HG03354 (cell line): ENCODE measurements around the gene EPHB3.

ENCODE experiments used
- ATAC-seq: cut with Tn5 transposase; IDR thresholded peaks from one replicate; pipeline ENCODE4 v1.9.1; 2021; ENCODE audit warnings: mild to moderate bottlenecking; ENCODE audit not compliant: unreplicated experiment, poor library complexity, severe bottlenecking

Gene EPHB3

DNA sequence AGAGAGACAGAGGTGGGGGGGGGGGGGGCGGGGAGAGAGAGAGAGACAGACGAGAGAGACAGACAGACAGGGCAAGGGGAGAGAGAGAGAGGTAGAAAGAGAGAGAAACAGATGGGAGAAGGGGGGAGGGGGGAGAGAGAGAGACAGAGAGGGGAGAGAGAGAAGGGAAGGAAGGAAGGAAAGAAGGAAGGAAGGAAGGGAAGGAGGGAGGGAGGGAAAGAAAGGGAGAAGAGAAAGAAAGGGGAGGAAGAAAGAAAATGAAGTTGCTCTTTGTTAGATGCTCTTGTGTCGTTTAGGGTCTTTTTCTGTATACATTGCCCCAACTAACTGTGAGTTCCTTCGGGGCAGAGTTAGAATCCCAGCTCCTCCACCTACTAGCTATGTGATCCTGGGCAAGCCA lies 19.0 kb upstream of the EPHB3 start:
- no peak for ATAC-seq

DNA sequence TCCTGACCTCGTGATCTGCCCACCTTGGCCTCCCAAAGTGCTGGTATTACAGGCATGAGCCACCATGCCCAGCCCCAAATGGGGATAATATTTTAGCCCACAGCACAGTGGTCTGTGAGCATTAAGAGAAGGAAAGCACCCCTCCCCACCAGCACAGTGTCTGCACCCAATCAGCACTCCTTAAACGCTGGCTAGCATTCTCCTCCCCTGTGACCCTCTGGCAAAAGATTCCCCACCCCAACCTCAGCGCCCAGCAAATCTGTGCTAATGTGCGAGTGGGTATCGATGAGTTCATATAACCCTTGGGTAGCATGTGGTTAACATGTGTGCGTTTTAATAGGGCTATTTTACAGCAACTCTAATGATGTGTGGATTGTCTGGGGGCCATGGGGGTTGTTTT lies 18.3 kb upstream of the EPHB3 start:
- no peak for ATAC-seq

DNA sequence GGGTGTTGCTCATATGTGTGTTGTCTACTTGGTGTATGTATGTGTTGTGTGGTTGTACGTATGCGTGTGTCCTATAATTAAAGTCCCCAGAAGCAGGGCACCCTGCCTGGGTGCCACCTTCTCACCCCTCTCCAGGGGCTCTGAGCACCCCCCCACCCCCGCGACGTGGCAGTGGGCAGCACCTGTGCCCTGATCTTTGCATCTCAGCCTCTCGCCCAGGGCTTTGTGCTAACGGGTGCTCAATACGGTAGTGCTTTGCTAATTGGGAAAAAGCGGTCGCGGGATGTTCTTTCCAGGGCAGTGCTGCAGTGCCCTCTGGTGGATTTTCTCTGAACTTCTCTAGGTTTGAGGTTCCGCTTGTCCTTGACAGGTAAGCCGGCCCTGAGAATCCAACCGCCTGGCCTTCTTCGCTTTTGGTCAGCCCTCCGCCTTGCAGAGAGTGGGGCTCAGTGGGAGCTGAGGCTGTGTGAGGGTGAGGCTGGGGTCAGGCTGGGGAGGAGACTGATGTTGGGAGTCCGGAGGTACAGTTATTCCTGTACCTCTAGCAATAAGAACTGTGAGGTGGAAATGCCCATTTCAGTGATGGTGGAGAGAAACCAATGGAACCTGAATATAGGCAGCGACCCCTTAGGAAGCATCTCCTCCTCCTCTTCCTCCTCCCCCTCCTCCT lies 17.6 kb upstream of the EPHB3 start:
- ATAC-seq = peak; percentile 79

DNA sequence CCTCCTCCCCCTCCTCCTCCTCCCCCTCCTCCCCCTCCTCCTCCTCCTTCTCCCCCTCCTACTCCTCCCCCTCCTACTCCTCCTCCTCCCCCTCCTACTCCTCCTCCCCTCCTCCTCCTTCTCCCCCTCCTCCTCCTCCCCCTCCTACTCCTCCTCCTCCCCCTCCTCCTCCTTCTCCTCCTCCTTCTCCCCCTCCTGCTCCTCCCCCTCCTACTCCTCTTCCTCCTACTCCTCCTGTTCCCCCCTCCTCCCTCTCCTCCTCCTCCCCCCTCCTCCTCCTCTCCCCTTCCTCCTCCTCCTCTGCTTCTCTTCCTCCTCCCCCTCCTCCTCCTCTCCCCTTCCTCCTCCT lies 17.1 kb upstream of the EPHB3 start:
- no peak for ATAC-seq

DNA sequence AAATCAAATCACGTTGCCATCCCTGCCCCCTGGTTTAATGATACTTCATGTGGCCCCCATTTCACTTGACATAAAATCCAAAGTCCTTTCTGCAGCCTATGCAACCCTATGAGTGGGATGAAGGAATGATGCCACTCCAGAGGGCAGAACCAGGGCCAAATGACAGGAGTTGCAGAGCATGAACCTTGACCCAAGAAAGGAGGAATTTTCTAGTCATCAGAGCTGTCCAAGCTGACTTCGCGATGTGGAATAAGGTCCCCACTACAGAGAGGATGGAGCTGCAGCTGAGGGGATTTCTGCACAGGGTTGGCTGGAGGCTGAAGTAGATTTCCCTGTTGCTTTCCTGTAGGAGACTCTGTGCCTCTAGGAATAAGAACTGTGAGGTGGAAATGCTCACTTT lies 15.8 kb upstream of the EPHB3 start:
- no peak for ATAC-seq

DNA sequence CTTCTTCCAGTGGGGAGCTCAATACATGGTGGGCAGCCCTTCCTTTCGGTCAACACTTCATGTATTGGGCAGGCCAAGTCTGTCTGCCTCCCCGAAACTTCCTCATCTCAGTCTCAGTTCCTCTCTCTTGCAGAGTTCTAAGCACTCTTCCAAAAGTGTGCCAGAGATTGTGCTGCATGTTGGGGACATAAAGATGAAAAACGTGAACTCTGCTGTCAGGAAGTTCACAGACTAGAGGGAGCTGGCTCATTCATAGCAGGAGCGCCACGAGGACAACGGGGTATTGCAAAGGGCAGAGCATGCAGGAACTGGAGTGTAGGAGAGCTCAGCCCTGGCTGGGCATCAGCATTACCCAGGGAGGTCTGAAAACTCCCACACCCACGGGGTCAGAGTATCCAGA lies 15.3 kb upstream of the EPHB3 start:
- ATAC-seq = no peak

DNA sequence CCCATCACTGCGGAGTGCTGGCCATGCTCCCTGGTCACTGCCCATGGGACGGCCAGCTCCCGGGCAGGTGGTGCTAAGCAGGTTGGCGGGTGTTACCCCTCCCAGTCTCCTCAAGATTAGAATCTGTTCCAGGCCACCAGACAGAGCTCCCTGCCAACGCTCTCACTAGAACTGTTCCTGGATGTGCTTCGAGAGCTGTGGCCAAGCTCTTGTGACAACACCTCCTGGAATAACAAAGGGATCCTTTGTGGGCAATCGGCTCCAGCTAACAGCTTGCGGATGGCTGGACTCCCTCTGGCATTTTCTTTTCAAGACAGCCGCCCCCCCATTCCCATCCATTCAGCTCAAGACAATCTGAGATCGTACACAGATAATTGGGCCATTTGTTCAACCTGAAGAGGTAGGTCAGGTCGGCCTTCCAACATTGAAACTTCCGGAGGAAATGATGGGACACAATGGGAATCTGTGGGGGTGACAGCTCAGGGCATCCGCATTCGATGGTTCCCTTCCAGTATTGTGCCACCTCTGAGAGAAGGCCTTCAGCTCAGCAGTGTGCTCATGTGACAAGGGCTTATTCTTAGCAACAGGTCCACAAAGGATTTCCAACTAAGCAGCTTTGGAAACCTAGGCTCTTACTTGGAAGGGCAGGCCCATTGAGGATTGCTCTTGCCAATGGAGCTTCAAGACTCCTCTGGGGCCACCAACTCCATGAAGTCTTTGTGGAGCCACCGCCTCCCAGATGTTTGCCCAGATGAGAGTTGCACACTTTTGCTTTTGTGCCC lies 11.6 kb upstream of the EPHB3 start:
- ATAC-seq = no peak

DNA sequence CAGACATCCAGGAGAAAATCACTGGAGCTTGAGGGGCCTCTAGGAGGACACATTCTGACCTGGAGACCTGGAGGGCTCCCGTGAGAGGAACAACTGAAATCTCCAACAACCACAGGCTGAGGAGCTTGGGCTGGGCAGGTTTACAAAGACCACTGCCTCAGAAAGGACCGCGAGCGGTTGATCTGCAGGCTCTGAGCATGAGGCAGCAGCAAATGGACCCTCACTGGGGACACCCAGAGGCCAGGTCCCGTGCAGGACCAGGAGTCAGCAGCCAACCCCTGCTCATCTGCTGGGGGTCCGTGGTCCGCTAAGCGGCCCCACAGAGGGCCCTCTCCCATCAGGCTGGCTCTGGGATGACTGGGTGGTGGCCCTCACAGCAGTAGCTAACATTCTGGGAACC lies 10.5 kb upstream of the EPHB3 start:
- ATAC-seq = no peak

DNA sequence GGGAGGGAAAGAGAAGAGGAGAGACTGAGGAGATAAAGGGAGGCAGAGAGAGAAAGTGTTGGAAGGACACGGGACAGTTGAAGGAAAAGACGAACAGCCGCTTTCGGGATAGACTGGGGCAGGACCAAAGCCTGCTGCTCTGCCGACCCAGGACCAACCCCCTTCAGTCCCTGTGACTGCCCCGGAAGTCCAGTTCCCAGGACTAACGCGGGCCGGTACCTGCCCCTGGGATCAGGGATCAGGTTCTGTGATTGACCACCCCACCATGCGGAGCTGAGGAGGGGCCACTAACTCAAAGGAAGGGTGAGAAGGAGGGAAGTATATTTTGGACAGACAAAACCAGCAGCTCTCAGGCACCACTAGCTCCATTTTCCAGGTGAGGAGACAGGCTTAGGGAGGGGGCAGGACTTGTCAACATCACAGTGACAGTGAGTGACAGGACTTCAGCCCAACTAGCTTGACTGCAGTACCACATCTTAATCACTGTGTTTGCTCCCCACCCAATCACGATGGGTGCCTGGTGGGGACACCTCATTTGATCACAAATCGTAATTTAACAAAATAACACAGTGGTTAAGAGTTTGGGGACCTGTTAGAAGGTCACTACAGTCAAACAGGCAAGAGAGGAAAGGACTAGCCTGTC lies 9.8 kb upstream of the EPHB3 start:
- no peak for ATAC-seq

DNA sequence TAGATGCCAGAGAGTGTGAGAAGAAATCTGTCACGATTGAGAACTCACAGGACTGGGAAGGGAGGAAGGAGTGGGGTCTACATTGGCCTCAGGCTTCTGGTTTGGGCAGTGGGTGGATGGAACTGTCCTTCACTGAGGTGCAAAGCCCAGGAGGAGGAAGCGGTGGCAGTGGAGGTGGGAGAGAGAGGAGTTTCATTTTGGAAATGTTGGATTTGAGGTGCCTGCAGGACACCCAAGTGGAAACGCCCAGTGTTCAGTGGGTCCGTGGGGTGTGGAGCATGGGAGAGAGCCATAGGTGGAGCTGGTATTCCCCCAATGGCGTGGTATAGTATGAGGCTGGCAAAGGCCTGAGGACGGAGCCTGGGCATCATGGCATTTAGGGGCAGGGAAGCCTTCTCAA lies 9.3 kb upstream of the EPHB3 start:
- ATAC-seq = no peak

DNA sequence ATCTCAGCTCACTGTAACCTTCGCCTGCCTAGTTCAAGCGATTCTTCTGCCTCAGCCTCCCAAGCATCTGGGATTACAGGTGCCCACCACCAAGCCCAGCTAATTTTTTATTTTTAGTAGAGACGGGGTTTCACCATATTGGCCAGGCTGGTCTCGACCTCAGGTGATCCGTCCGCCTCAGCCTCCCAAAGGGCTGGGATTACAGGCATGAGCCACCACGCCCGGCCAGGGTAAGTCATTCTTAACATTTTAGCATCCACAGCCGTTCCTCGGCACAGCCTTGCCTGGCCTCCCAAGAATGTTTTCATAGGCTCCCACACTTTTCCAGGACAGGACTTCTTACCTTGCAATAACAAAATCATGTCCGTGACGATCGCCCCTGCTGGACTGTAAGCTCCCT lies 8.7 kb upstream of the EPHB3 start:
- no peak for ATAC-seq

DNA sequence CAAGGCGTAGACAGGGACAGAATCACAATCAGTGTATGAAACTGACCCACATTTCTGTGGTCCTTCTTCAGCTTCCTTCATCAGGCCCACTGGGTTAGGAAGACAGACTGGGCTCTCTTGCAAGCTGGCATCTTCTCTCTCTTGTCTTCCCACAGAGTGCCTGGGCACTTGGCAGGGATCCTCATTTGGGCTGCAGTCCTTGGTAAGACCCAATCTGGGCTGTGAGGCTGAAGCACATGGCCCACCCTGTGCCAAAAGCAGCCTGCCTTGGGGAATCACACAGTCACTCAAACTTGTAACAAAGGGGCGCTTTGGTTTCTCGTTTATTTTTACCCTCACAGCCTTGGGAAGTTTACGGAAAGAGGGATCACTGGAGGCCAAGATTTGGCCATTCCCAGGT lies 8.2 kb upstream of the EPHB3 start:
- ATAC-seq = no peak

DNA sequence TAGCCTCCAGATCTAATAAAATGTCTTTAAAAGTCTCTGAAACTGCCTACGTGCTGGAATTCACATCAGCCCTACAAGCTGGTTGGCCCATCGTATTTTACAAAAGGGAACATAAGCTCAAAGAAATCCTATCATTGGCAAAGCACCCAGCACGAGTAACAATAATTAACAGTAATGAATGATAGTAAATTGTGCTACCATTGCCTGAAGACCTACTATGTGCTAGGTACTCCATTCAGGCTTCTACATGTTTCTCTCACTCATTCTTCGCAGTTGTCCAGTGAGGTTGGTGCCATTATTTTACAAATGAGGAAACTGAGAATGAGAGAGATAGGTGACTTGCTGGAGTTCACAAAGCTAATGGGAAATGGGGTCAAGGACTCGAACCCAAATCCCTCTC lies 7.1 kb upstream of the EPHB3 start:
- no peak for ATAC-seq

DNA sequence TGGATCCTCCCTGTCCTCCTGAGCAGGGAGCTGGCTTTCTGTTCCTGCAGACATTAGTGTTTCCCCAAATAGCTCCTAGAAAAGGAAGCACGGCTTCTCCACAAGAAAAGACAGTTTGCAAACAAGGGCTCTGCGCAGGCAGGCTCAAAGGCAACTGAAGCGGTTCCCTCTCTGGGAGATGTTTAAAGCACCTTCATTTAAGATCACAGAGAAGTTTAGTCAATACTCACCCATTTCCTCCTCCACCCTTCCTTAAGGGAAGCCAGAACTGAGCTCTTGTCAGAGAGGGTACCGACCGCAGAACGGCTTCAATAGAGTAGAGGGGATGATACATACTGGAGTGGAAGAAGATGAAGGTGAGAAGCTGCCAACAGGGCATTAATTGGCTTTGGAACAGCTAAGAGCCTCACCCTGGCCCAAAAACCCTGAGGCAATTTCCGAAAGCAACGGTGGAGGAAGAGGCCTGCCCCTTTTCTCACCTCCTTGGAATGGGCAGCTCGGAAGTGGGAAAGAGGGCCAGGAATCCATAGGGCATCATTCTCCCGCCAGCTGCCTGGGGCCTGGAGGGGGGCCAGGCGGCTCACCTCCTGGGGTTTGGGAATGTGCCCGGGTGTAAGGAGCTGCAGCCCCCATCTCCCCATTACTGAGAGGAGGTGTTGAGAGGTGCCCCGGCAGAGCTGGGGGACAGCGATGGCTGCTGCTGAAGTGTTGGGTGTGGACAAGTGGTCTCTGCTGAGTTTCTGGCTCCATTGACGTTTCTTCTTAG lies 4.8 kb upstream of the EPHB3 start:
- no peak for ATAC-seq

DNA sequence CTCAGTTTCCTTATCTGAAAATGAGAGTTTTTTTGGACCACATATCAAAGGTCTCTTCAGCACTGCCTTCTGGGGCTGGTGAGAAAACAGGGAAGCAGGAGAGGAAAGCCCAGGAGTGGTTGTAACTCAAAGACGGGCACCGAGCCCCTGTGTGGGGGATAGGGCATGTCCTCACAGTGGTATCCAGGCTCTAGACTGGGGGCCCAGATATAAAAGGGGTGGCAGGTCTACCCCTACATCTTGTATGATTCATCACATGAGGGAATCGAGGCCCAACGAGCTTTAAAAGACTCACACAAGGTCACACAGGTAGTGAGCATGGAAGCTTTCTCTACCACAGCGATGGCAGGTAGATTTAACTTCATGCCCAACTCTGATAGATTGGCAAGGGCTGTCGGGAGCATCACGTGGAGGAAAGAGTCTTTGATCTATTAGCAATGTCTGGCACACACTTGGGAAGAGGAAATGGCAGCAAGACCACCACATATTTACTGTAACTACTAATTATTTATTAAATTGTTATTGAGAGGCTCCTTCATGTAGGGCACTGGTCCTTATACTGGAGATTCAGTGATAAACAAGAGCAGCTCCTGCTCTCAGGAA lies 4.1 kb upstream of the EPHB3 start:
- ATAC-seq = no peak

DNA sequence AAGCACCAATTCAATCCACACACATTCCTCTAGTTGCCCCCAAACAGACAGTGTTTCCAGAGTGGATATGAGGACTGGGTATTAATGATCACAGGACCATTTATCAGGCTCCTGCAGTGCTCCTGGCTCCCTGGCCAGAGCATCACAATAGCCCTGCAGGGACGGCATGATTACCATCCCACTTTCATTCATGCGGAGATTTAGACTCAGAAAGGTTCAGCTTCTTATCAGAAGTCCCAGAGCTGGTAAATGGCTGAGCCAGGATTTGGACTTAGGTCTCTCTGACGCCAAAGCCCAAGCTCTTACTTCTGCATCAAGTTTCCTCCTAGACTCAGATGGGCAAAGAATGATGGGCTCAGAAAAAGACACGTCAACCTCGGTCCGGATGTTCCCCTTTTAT lies 2.9 kb upstream of the EPHB3 start:
- no peak for ATAC-seq

DNA sequence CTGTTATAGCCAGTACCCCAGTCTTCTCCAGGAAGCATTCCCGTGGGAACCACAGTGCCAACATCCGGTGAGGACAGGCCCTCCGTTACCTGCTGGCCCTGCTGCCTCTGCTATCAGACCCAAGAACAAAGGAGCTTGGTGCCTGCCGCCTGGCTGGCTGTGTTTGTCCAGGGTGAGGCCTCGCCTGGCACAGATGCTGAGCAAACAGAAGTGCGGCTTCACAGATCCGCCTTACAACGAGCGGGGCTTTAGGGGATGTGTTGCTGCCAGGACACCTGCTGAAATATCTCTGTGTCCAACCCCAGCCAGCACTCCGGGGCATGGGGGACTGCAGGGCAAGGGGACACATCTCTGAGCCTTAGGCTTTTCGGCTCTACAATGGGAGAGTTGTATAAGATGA lies 2.2 kb upstream of the EPHB3 start:
- no peak for ATAC-seq

DNA sequence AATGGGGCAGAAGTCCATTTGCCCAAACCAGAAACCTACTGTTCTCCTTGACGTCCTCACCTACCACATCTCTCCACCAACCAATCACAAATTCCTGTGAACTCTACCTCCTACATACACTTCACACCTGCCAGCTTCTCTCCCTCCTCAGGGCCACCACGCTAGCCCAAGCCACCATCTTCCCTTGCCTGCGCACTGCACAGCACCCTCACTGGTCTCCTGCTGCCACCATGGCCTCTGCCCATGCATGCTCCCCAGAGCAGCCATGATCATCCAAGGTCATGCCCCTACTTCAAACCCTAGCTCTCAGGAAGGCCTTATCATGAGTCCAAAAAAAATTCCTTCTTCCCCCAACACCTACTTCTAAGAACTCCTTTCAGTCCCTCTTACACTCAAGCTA lies 1.1 kb upstream of the EPHB3 start:
- ATAC-seq = no peak

DNA sequence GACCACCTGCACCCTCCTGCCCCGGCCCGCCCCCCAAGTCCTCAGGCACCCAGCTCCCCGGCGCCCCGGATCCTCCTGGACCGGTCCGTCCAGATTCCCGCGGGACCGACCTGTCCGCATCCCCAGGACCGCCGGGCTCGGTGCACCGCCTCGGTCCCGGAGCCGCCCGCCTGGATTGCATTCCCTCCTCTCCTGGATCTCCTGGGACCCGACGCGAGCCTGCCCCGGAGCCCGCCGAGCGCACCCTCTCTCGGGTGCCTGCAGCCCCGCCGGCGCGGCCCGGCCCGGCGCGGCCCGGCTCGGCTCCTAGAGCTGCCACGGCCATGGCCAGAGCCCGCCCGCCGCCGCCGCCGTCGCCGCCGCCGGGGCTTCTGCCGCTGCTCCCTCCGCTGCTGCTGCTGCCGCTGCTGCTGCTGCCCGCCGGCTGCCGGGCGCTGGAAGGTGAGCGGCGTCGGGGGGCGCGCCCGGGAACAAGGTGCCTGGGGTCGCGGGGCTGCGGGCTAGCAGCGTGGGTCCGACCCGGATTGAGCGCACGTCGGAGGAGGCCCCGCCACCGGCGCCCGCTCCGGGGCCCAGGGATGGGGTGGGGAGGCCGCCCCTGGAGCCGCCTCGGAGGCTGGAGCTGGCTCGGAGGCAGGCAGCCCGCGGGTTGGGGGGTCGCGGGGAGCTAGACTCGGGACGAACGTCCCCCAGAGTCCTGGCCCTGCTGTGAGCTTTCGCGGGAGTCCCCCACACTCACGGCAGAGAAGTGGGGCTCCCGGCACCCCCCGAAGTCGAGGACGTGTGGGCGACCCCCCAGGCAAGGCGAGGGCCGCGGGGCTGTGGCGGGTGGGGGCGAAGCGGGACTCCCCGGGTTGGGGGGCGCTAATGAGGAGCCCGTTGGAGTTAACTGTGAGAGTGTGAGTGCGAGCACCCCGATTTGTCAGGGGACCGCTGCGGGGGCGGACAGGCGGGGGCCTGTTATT lies 610 bp downstream of the EPHB3 start:
- ATAC-seq = no peak
